HepG2 (cell line): ENCODE results near the gene USP32. TPM values are rescaled to one million over a fixed set of nuclear protein-coding genes. Genes with fewer than 3 reads are reported as not detected.
A peak's percentile ranks its signal among the peaks of the same experiment; 100 is the strongest.

ENCODE experiments used
- ATAC-seq: fragments of 200-7000 bp; cut with Tn5 transposase; 3 replicates; pipeline ENCODE4 v1.9.1; 2020; ENCODE audit warnings: mild to moderate bottlenecking, moderate library complexity
- BruUV-seq: library from RNA; stranded (reverse); fragments of 400-500 nt; replicated peaks from 2 replicates; lab custom pipeline; 2021; lab: Mats Ljungman, UMichigan
- CTCF ChIA-PET: fragments of 300-600 bp; formaldehyde crosslinking; extraction: SDS; loops from one replicate; lab custom pipeline; 2021; ENCODE audit warnings: low total read pairs, inconsistent platforms, low intra/inter-chr PET ratio; lab: Yijun Ruan, JAX
- POLR2A ChIA-PET: fragments of 350-600 bp; sonication (Branson Sonifier 250); formaldehyde crosslinking; loops from one replicate; lab custom pipeline; 2020; ENCODE audit warnings: antibody characterized with exemption, inconsistent platforms; lab: Yijun Ruan, JAX
- DNase-seq: peaks from one replicate; pipeline ENCODE4 v3.0.0-alpha.2; 2015; ENCODE audit warnings: low spot score
- FAIRE-seq: peaks from 3 replicates; lab custom pipeline; 2011; peaks lifted over from hg19 to GRCh38; lab: Jason Lieb, UNC
- H2AFZ ChIP-seq: one replicate; pipeline ENCODE4 v1.6.1; 2011; ENCODE audit warnings: low read length, inconsistent platforms
- H3K27ac ChIP-seq: fragments of 300-600 bp; 3 replicates; pipeline ENCODE4 v1.8.0; 2011; ENCODE audit warnings: mixed run types, mild to moderate bottlenecking, mixed read lengths, low read length, inconsistent platforms; ENCODE audit not compliant: insufficient read depth; ENCODE audit errors: extremely low read length
- H3K27me3 ChIP-seq, 2 experiments: fragments of 200-600 bp in 1 of 2; 2 replicates in 1 of 2; 3 replicates in 1 of 2; pipeline versions ENCODE4 v1.6.0 to v1.8.0; 2011; ENCODE audit warnings: low read length in 2 of 2, mild to moderate bottlenecking in 2 of 2, moderate library complexity in 2 of 2, inconsistent platforms in 1 of 2; ENCODE audit not compliant: insufficient read depth in 2 of 2, control insufficient read depth in 1 of 2
- H3K36me3 ChIP-seq, 2 experiments: fragments of 200-600 bp in 1 of 2; replicated peaks in 1 of 2; 2 replicates in 1 of 2; 3 replicates in 1 of 2; pipeline versions ENCODE4 v1.5.1 to v1.8.0; 2011; ENCODE audit warnings: low read length in 2 of 2, inconsistent platforms in 1 of 2; ENCODE audit not compliant: insufficient read depth in 2 of 2, control insufficient read depth in 1 of 2
- H3K4me1 ChIP-seq: 2 replicates; pipeline ENCODE4 v1.5.1; 2012; ENCODE audit warnings: low read length, inconsistent platforms; ENCODE audit not compliant: insufficient read depth
- H3K4me2 ChIP-seq: 2 replicates; pipeline ENCODE4 v1.6.0; 2011; ENCODE audit warnings: low read depth, low read length, inconsistent platforms
- H3K4me3 ChIP-seq, 3 experiments: fragments of 200-600 bp in 1 of 3; sonication (generic), shearing (Covaris generic) in 1 of 3; replicated peaks in 1 of 3; 2 replicates each; pipeline ENCODE4 v1.5.1; 2011 to 2016; ENCODE audit warnings: low read length in 3 of 3, inconsistent platforms in 2 of 3, low read depth in 2 of 3, mild to moderate bottlenecking in 2 of 3, control low read depth in 1 of 3, mixed read lengths in 1 of 3; ENCODE audit not compliant: insufficient read depth in 1 of 3
- H3K79me2 ChIP-seq: one replicate; pipeline ENCODE4 v1.6.1; 2011; ENCODE audit warnings: low read length, inconsistent platforms; ENCODE audit not compliant: insufficient read depth
- H3K9ac ChIP-seq: 2 replicates; pipeline ENCODE4 v1.6.0; 2011; ENCODE audit warnings: mild to moderate bottlenecking, low read depth, low read length, inconsistent platforms; ENCODE audit not compliant: insufficient read depth
- H3K9me3 ChIP-seq: 2 replicates; pipeline ENCODE4 v1.5.1; 2012; ENCODE audit warnings: mild to moderate bottlenecking, low read length
- H4K20me1 ChIP-seq: 2 replicates; pipeline ENCODE4 v1.6.0; 2011; ENCODE audit warnings: inconsistent platforms, mild to moderate bottlenecking, low read length, moderate library complexity; ENCODE audit not compliant: insufficient read depth
- CTCF ChIP-seq: sonication (generic); formaldehyde crosslinking; IDR thresholded peaks from 2 replicates; pipeline ENCODE4 v1.5.0; 2020; ENCODE audit warnings: mild to moderate bottlenecking, missing genetic modification reagents, moderate library complexity
- E2F2 ChIP-seq: sonication (generic); formaldehyde crosslinking; IDR thresholded peaks from 2 replicates; pipeline ENCODE4 v1.4.0; 2020; ENCODE audit warnings: missing genetic modification reagents, borderline replicate concordance
- SMC3 ChIP-seq: IDR thresholded peaks from 2 replicates; pipeline ENCODE4 v1.6.1; 2011; ENCODE audit warnings: low read length, improper control_type of control experiment
- STAG1 ChIP-seq: sonication (generic); formaldehyde crosslinking; IDR thresholded peaks from 2 replicates; pipeline ENCODE4 v1.4.0; 2020; ENCODE audit warnings: missing genetic modification reagents
- YY1 ChIP-seq: IDR thresholded peaks from 2 replicates; pipeline ENCODE4 v1.6.1; 2011; ENCODE audit warnings: low read length, low read depth, moderate library complexity, mild to moderate bottlenecking; ENCODE audit not compliant: insufficient read depth, insufficient replicate concordance
- WGBS: methylation state at CpG from one replicate; pipeline ENCODE4 v1.1.6; 2017; ENCODE audit warnings: low lambda C conversion rate; 5-methylcytosine and 5-hydroxymethylcytosine counted together
- in situ Hi-C: cut with HindIII; loops from 2 replicates; pipeline ENCODE4 v1.10.0; 2017; ENCODE audit warnings: low pct_unique_long_range_greater_than_20kb; ENCODE audit not compliant: extremely low pct_ligation_motif_present
- intact Hi-C: fragments of 100-400 bp; cut with micrococcal nuclease; formaldehyde crosslinking; loops from one replicate; pipeline ENCODE4 v1.10.0; 2022; ENCODE audit not compliant: unreplicated experiment
- polyA plus RNA-seq, 8 experiments: library from polyadenylated mRNA; depleted of rRNA in 3 of 8; stranded (reverse) in 7 of 8; unstranded in 1 of 8; fragments of >200 nt; fragmentation: Illumina TruSeq in 4 of 8; extraction: Trizol in 4 of 8; gene quantifications; 2 replicates each; pipeline versions ENCODE4 v1.2.1 to v1.2.3, GENCODE V29; 2011 to 2016; ENCODE audit warnings: low read depth in 4 of 8, missing spikeins in 1 of 8, mixed read lengths in 1 of 8; ENCODE audit not compliant: insufficient read depth in 1 of 8
- total RNA-seq, 5 experiments: library from RNA; depleted of rRNA; stranded (reverse); fragments of >200 nt; fragmentation: Illumina TruSeq; extraction: Trizol; gene quantifications; 2 replicates each; pipeline ENCODE4 v1.2.3, GENCODE V29; 2016; ENCODE audit warnings: low read depth in 1 of 5

The USP32 gene
- total and polyA plus RNA-seq, 2 of the 13 experiments (the other 11 are each of a cell fraction or from before 2014, with no cell fraction given), result 24.9 to 39.9 TPM

- POLR2A ChIA-PET, result interaction anchor here (1.4 kb wide), 1 partner anchor 161 kb away, joined by 4 read pairs; the partner anchor contains the start of gene USP32
Measured at GRCh38 chr17:60231234-60231633, 160.7 kb downstream of the USP32 start.

More at GRCh38 chr17:60231234-60231633, 160.7 kb downstream of the USP32 start:
- 96% methylated on average over 4 of the region's 4 CpGs for WGBS
- Histone ChIP-seq H2AFZ (no peak overlapping the region), H4K20me1 (no peaks in the 10 kb centered on the region), H3K9ac (no peak overlapping the region), H3K79me2 (no peaks in the 10 kb centered on the region), H3K36me3 (peaks cover 6 to 13% of the 10 kb centered on the region in 2 experiments; a peak in 3 of 5 replicates), H3K4me2 (no peak overlapping the region), H3K27me3 (no peaks in the 10 kb centered on the region), H3K9me3 (no peaks in the 10 kb centered on the region), H3K4me3 (no peak overlapping the region), H3K27ac (no peak overlapping the region), H3K4me1 (no peaks in the 10 kb centered on the region)
- ATAC-seq (peak; percentile 61), DNase-seq (peak; percentile 18), FAIRE-seq (no peak)
- CTCF ChIA-PET, result interaction anchor here (1.2 kb wide), 1 partner anchor 205 kb away, joined by 5 read pairs; no protein-coding TSS in a partner anchor
- TF ChIP-seq CTCF (CRISPR knock-in tag) (peak; percentile 45), YY1 (no peak), SMC3 (0 out of 2 replicates have a peak, but pooled peaks have one; percentile 16), E2F2 (no peak), STAG1 (peak; percentile 59)
- in situ Hi-C loops, result no loop called here
- BruUV-seq, result no TSS peak
- intact Hi-C loops, result loop anchor here (1.0 kb wide), 1 partner anchor 205 kb away; no protein-coding TSS in a partner anchor
